Measurements from ENCODE around the gene SPEM3.
"Not testable (repeated sequence)": the region's sequence is repeated elsewhere in the genome, so short reads cannot be mapped to it uniquely, and the experiment has no call there.

Gene SPEM3

DNA sequence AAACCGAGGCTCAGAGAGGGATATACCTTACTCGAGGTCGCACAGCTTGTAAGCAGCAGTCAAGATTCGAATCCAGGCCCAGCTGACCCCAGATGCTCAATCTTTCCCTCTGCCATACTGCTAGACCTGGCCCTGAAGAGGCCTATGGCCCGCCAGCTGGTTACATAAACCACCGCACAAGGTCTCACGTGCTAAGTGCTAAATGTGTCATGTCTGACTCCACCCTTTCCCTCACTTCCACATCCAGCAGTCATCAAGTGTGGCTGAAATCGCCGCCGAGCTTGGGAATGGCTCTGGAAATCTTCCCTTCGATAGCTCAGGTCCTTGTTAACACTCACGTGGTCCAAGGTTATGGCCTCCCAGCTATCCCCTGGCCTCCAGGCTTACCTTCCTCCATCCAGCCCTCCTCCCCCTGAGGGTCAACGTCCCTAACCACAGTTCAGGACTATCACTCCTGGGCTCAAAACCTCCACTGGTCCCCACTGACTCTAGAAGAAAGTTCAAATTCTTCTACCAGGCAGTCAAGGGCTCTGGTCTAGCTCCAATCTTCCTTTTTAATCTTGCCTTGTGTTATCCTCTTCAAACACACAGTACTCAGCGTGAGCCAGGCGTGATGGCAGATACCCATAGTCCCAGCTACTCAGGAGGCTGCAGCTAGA is 47.2 kb downstream of the SPEM3 start:
- no peak for DNase-seq

DNA sequence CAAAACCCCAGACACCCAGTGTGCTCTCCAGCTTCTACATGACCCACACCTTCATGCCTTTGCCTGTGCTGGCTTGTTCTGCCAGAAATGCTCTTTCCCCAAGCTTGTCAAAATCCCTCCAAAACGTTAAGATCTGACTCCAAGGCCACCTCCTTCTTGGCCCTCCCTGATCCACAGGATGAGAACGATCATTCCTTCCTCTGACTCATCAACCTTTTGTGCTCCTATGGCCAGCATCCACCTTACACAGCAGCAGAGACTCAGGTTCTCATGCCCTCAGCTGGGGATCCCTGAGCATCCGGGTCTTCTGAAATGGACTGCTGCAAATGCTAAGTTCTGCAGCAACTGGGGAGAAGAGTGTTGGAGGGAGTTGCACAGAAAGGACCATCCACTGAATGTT is 47.8 kb downstream of the SPEM3 start:
- DNase-seq, result no peak

DNA sequence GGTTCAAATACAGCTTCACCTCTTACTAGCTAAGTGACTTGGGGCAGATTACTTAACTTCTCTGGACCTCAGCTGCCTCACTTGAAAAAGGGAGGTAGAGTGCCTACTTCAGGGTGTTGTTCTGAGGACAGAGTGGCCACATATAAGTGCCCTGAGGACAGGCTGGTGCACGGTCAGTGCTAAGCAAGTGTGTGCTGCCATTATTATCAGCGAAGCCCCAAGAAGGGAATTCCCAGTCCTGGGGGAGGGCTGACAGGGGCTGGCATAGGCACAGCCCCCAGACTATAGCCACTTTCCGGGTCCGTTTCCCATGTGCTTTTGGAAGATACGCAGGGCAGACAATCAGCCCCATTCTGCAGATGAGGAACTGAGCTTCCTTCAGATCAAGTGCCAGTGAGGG is 48.3 kb downstream of the SPEM3 start:
- DNase-seq, result no peak

DNA sequence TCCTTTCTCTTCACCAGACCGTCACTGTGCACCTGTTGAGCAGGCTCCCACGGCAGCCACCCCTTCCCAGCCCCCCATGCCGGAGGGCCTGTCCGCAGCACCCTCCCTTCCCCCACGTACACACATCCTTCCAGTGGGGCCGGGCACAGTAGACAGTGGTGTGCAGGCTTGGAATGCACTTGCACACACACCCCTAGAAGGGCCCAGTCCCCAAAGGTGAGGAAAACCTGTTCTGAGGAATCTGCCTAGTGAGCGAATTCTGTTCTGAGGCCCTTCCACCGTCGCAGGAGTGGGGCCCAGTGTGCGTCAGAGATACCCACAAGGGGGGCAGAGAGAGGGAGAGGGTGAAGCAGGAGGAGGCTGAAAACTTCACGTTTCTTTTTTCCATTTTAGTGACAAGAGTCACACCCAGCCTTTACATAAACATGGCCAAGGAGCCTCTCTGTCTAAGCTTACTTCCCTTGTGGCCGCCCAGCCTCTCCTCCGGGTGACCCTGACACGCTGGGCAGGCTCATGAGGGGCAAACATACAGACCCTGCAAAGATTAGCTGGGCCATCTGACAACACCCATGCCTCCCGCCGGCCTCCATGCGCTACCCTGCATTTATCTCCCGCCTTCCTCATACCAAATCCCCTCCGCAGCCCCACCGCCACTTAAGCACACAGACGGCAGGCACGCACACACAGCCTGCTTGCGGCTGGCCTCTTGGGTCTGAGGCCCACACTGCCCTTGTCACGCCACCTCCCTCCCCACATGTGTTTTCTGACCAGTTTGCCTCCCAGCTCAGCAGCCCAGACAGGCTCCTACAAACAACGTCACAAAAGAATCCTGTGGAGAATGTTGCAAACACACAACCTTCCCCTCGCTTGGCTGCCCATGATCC is 49.0 kb downstream of the SPEM3 start:
- no peak for DNase-seq

DNA sequence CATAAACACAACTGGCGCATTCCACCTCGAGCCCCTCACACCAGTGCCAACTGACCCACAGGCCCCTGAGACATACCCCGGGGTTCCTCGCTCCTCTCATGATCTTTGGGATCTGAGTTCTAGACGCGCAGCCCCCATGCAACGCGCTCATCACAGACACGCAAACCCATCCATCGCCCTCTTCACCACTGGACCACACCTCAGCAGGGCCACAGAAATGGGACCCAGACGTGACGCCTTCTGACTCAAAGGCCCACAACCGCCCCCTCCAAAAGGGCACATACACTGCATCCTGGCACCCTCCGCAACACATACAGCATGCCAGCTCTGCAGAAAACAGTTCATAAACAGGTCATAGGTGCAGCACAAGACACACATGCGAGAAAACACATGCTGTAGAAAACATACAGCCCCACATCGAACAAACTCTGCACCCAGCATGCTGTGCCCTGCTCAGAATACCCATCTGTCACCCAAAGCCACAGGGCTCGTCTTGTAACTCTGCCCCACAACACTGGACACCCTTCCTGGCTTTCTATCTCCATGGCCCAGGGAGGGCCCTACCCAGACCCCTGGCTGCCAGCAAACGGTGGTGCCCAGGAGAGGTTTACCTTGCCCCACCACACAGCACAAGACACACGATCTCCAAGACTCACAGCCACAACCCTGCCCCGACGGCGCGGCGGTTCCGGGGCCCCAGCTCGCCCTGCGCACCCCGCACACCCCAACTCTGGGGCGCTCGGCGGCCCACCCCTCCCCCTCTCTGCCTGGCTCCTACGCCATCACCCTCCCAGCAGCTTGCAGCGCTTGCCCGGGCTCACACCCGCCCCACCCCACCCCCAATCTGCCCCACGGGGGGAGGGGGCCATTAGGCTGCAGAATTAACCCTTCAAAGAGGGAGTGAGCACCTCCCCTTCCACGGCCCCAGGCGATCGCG is 49.9 kb downstream of the SPEM3 start:
- DNase-seq, result peak; percentile 22

DNA sequence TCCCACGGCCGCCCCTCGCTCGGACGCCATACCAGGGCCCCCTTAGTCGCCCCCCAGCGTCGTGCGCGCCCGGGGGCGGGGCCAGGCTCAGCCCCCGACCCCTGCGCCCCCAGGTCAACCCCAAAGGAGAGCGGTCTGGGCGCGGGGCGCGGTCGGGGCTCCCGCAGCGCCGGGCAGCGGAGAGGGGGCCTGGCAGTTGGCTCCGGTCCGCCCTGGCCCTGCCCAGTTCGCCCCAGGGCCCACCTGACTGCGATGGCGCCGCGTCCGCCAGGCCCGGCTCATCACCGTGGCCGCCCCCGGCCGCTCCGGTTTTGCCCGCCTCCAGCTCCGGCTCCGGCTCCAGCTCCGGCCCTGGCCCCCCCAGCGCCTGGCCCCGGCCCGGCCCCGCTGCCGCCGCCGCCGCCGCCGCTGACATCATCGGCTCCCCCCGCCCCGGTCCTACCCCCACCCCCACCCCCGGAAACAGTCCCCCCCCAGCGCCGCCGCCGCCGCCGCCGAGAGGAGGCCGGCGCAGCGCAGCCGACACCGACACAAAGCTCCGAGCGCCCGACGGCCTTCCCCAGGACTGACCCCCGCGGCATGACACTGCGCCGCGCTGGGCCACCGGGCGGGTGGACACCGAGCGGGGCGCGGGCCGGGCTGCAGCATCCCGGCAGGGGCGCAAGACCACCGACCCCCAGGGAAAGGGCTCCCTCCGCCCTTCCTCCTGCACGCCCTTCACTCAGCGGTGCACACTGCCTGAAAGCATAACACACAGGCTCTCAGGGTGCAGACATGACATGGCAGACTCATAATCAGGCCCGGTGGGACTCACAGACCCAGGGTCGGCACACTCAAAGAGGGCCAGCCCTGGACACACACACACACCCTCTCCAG is 50.8 kb downstream of the SPEM3 start, which contains the start of gene ZBTB4:
TSS of gene ZBTB4 (minus strand) at position 419 of the 876 bp plus-strand sequence. CDS start 12,830 bp downstream, outside the sequence.
- peak; percentile 39 for DNase-seq

DNA sequence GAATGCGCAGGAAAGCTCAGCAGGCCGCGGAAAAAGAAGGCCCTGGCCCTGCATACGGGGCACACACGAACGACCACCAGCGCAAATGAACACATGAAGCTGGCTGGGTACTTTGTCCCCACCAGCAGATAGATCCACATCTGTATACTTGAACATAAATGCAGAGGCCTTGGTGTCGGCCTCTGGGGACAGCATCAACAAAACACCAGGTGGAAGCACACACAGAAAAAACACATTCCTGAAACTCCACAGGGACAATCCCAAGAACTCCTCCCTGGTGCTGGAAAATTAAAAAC is 51.4 kb downstream of the SPEM3 start:
- no peak for DNase-seq

DNA sequence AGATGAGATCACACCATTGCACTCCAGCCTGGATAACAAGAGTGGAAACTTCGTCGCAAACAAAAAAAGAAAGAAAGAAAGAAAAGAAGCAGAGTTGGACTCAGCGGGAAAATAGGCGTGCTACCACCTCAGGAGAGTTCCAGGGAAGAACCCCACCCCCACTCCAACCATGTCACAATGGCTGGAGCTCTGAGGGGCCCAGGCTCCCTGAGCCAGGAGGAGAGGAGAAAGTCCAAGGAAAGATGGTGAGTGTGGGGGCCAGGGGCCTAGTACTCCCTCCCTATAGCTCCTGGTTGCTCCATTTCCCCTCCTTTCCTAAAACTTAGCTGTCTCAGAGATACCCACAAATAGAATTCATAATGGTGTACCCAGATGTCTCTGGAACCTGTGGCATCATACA is 52.6 kb downstream of the SPEM3 start, which contains the start of gene SLC35G6:
TSS of gene SLC35G6 (plus strand) at position 172 of the 400 bp plus-strand sequence. CDS start at position 243, 71 bp downstream.
- not testable (repeated sequence) for DNase-seq

DNA sequence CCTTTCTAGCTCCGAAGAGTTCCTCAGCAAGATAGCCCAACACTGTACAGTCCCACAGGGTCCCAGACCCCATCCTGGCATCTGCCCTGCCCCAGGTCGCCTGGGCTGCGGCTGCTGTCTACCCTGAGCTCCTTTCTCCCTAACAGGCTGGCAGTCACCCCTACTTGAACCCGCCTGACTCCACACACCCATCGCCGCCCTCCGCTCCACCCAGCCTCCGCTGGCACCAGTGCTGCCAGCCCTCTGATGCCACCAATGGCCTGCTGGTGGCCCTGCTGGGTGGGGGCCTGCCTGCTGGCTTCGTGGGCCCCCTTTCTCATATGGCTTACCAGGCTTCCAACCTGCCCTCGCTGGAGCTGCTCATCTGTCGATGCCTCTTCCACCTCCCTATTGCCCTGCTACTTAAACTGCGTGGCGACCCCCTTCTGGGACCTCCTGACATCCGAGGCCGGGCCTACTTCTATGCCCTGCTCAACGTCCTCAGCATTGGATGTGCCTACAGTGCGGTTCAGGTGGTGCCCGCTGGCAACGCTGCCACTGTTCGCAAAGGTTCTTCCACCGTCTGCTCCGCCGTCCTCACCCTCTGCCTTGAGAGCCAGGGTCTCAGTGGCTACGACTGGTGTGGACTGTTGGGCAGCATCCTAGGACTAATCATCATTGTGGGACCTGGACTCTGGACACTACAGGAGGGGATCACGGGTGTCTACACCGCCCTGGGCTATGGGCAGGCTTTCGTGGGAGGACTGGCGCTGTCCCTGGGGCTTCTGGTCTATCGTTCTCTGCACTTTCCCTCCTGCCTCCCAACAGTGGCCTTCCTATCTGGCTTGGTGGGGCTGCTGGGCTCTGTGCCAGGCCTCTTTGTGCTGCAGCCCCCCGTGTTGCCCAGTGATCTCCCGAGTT is 53.4 kb downstream of the SPEM3 start:
- DNase-seq, result not testable (repeated sequence)
